HepG2 (cell line): ENCODE results near the gene GALNT5. TPM values are rescaled to one million over a fixed set of nuclear protein-coding genes. Genes with fewer than 3 reads are reported as not detected.

Experiments used
- ATAC-seq: fragments of 200-7000 bp; cut with Tn5 transposase; 3 replicates; pipeline ENCODE4 v1.9.1; 2020; ENCODE audit warnings: mild to moderate bottlenecking, moderate library complexity
- BruUV-seq: library from RNA; stranded (reverse); fragments of 400-500 nt; replicated peaks from 2 replicates; lab custom pipeline; 2021; lab: Mats Ljungman, UMichigan
- CTCF ChIA-PET: fragments of 300-600 bp; formaldehyde crosslinking; extraction: SDS; loops from one replicate; lab custom pipeline; 2021; ENCODE audit warnings: low total read pairs, inconsistent platforms, low intra/inter-chr PET ratio; lab: Yijun Ruan, JAX
- POLR2A ChIA-PET: fragments of 350-600 bp; sonication (Branson Sonifier 250); formaldehyde crosslinking; loops from one replicate; lab custom pipeline; 2020; ENCODE audit warnings: antibody characterized with exemption, inconsistent platforms; lab: Yijun Ruan, JAX
- DNase-seq: peaks from one replicate; pipeline ENCODE4 v3.0.0-alpha.2; 2015; ENCODE audit warnings: low spot score
- FAIRE-seq: peaks from 3 replicates; lab custom pipeline; 2011; peaks lifted over from hg19 to GRCh38; lab: Jason Lieb, UNC
- H2AFZ ChIP-seq: one replicate; pipeline ENCODE4 v1.6.1; 2011; ENCODE audit warnings: low read length, inconsistent platforms
- H3K27ac ChIP-seq: fragments of 300-600 bp; 3 replicates; pipeline ENCODE4 v1.8.0; 2011; ENCODE audit warnings: mixed run types, mild to moderate bottlenecking, mixed read lengths, low read length, inconsistent platforms; ENCODE audit not compliant: insufficient read depth; ENCODE audit errors: extremely low read length
- H3K27me3 ChIP-seq, 2 experiments: fragments of 200-600 bp in 1 of 2; 2 replicates in 1 of 2; 3 replicates in 1 of 2; pipeline versions ENCODE4 v1.6.0 to v1.8.0; 2011; ENCODE audit warnings: low read length in 2 of 2, mild to moderate bottlenecking in 2 of 2, moderate library complexity in 2 of 2, inconsistent platforms in 1 of 2; ENCODE audit not compliant: insufficient read depth in 2 of 2, control insufficient read depth in 1 of 2
- H3K36me3 ChIP-seq, 2 experiments: fragments of 200-600 bp in 1 of 2; replicated peaks in 1 of 2; 2 replicates in 1 of 2; 3 replicates in 1 of 2; pipeline versions ENCODE4 v1.5.1 to v1.8.0; 2011; ENCODE audit warnings: low read length in 2 of 2, inconsistent platforms in 1 of 2; ENCODE audit not compliant: insufficient read depth in 2 of 2, control insufficient read depth in 1 of 2
- H3K4me1 ChIP-seq: 2 replicates; pipeline ENCODE4 v1.5.1; 2012; ENCODE audit warnings: low read length, inconsistent platforms; ENCODE audit not compliant: insufficient read depth
- H3K4me2 ChIP-seq: 2 replicates; pipeline ENCODE4 v1.6.0; 2011; ENCODE audit warnings: low read depth, low read length, inconsistent platforms
- H3K4me3 ChIP-seq, 3 experiments: fragments of 200-600 bp in 1 of 3; sonication (generic), shearing (Covaris generic) in 1 of 3; replicated peaks in 1 of 3; 2 replicates each; pipeline ENCODE4 v1.5.1; 2011 to 2016; ENCODE audit warnings: low read length in 3 of 3, inconsistent platforms in 2 of 3, low read depth in 2 of 3, mild to moderate bottlenecking in 2 of 3, control low read depth in 1 of 3, mixed read lengths in 1 of 3; ENCODE audit not compliant: insufficient read depth in 1 of 3
- H3K79me2 ChIP-seq: one replicate; pipeline ENCODE4 v1.6.1; 2011; ENCODE audit warnings: low read length, inconsistent platforms; ENCODE audit not compliant: insufficient read depth
- H3K9ac ChIP-seq: 2 replicates; pipeline ENCODE4 v1.6.0; 2011; ENCODE audit warnings: mild to moderate bottlenecking, low read depth, low read length, inconsistent platforms; ENCODE audit not compliant: insufficient read depth
- H3K9me3 ChIP-seq: 2 replicates; pipeline ENCODE4 v1.5.1; 2012; ENCODE audit warnings: mild to moderate bottlenecking, low read length
- H4K20me1 ChIP-seq: 2 replicates; pipeline ENCODE4 v1.6.0; 2011; ENCODE audit warnings: inconsistent platforms, mild to moderate bottlenecking, low read length, moderate library complexity; ENCODE audit not compliant: insufficient read depth
- AGO1 ChIP-seq: fragments of 200-400 bp; formaldehyde crosslinking; IDR thresholded peaks from 2 replicates; pipeline ENCODE4 v1.6.1; 2017; ENCODE audit warnings: mild to moderate bottlenecking, low read depth, low read length, moderate library complexity; ENCODE audit not compliant: poor library complexity, severe bottlenecking
- CERS6 ChIP-seq: sonication (generic); formaldehyde crosslinking; IDR thresholded peaks from 2 replicates; pipeline ENCODE4 v1.5.0; 2020; ENCODE audit warnings: missing genetic modification reagents
- GFI1 ChIP-seq: sonication (generic); formaldehyde crosslinking; IDR thresholded peaks from 2 replicates; pipeline ENCODE4 v1.5.0; 2020; ENCODE audit warnings: missing genetic modification reagents, mild to moderate bottlenecking, borderline replicate concordance
- HINFP ChIP-seq: sonication (generic); formaldehyde crosslinking; IDR thresholded peaks from 2 replicates; pipeline ENCODE4 v1.4.0; 2020; ENCODE audit warnings: low read depth, mild to moderate bottlenecking, missing genetic modification reagents
- HMGA1 ChIP-seq: sonication (generic); formaldehyde crosslinking; conservative IDR thresholded peaks from 2 replicates; pipeline ENCODE4 v1.4.0; 2020; ENCODE audit warnings: missing genetic modification reagents
- HNF1A ChIP-seq, 2 experiments: sonication (generic) in 1 of 2; formaldehyde crosslinking in 1 of 2; IDR thresholded peaks; 2 replicates each; pipeline versions ENCODE4 v1.4.0 to v1.6.1; 2016 to 2020; ENCODE audit warnings: borderline replicate concordance in 1 of 2, low read depth in 1 of 2, mild to moderate bottlenecking in 1 of 2, missing genetic modification reagents in 1 of 2
- KLF16 ChIP-seq, 2 experiments: sonication (generic) in 1 of 2; formaldehyde crosslinking in 1 of 2; IDR thresholded peaks; 2 replicates each; pipeline versions ENCODE4 v1.6.1 to v1.8.0; 2016 to 2023; ENCODE audit warnings: missing genetic modification reagents in 2 of 2, missing compliant biosample characterization in 1 of 2
- PAXIP1 ChIP-seq: sonication (generic); formaldehyde crosslinking; conservative IDR thresholded peaks from 2 replicates; pipeline ENCODE4 v1.4.0; 2020; ENCODE audit warnings: mild to moderate bottlenecking, missing genetic modification reagents, moderate library complexity
- ZBTB21 ChIP-seq: sonication (generic); formaldehyde crosslinking; IDR thresholded peaks from 2 replicates; pipeline ENCODE4 v1.4.0; 2020; ENCODE audit warnings: missing genetic modification reagents
- ZFP62 ChIP-seq: sonication (generic); formaldehyde crosslinking; IDR thresholded peaks from 2 replicates; pipeline ENCODE4 v1.4.0; 2020; ENCODE audit warnings: missing genetic modification reagents
- WGBS: methylation state at CpG from one replicate; pipeline ENCODE4 v1.1.6; 2017; ENCODE audit warnings: low lambda C conversion rate; 5-methylcytosine and 5-hydroxymethylcytosine counted together
- in situ Hi-C: cut with HindIII; loops from 2 replicates; pipeline ENCODE4 v1.10.0; 2017; ENCODE audit warnings: low pct_unique_long_range_greater_than_20kb; ENCODE audit not compliant: extremely low pct_ligation_motif_present
- intact Hi-C: fragments of 100-400 bp; cut with micrococcal nuclease; formaldehyde crosslinking; loops from one replicate; pipeline ENCODE4 v1.10.0; 2022; ENCODE audit not compliant: unreplicated experiment
- polyA plus RNA-seq, 8 experiments: library from polyadenylated mRNA; depleted of rRNA in 3 of 8; stranded (reverse) in 7 of 8; unstranded in 1 of 8; fragments of >200 nt; fragmentation: Illumina TruSeq in 4 of 8; extraction: Trizol in 4 of 8; gene quantifications; 2 replicates each; pipeline versions ENCODE4 v1.2.1 to v1.2.3, GENCODE V29; 2011 to 2016; ENCODE audit warnings: low read depth in 4 of 8, missing spikeins in 1 of 8, mixed read lengths in 1 of 8; ENCODE audit not compliant: insufficient read depth in 1 of 8
- total RNA-seq, 5 experiments: library from RNA; depleted of rRNA; stranded (reverse); fragments of >200 nt; fragmentation: Illumina TruSeq; extraction: Trizol; gene quantifications; 2 replicates each; pipeline ENCODE4 v1.2.3, GENCODE V29; 2016; ENCODE audit warnings: low read depth in 1 of 5

The GALNT5 gene
- total and polyA plus RNA-seq, 2 of the 13 experiments (the other 11 are each of a cell fraction or from before 2014, with no cell fraction given): not detected

GRCh38 chr2:157290525-157290924 is 33.0 kb downstream of the GALNT5 start:
- FAIRE-seq: no peak
- no peaks in the 10 kb centered on the region for H3K4me1 ChIP-seq
- ChIA-PET POLR2A (no interaction called here), CTCF (no interaction called here)
- no peaks in the 10 kb centered on the region for H3K36me3 ChIP-seq
- no peak for DNase-seq
- 10% methylated on average over 2 of the region's 2 CpGs for WGBS
- H3K4me2 ChIP-seq: no peak overlapping the region
- H3K27ac ChIP-seq: no peak overlapping the region
- H4K20me1 ChIP-seq: no peaks in the 10 kb centered on the region
- in situ Hi-C loops: no loop called here
- H3K9ac ChIP-seq: no peak overlapping the region
- H3K9me3 ChIP-seq: no peaks in the 10 kb centered on the region
- intact Hi-C loops: no loop called here
- no peaks in the 10 kb centered on the region for H3K79me2 ChIP-seq
- no TSS peak for BruUV-seq
- H2AFZ ChIP-seq: no peak overlapping the region
- no peaks in the 10 kb centered on the region for H3K27me3 ChIP-seq
- H3K4me3 ChIP-seq: no peak overlapping the region
- no peak for ATAC-seq
- no peak for TF ChIP-seq ZBTB21
- TF ChIP-seq GFI1 (CRISPR knock-in tag): no peak
- no peak for TF ChIP-seq PAXIP1 (CRISPR knock-in tag)
- TF ChIP-seq HMGA1 (CRISPR knock-in tag): no peak
- TF ChIP-seq HINFP (CRISPR knock-in tag): no peak
- no peak for TF ChIP-seq KLF16 (CRISPR knock-in tag; IDR thresholded peaks at IDR 0.05)
- TF ChIP-seq ZFP62 (CRISPR knock-in tag): no peak
- TF ChIP-seq HNF1A (IDR thresholded peaks at IDR 0.05; ENCODE audit: low read depth): no peak
- TF ChIP-seq HNF1A (CRISPR knock-in tag; IDR thresholded peaks at IDR 0.05; ENCODE audit: borderline replicate concordance): no peak
- TF ChIP-seq CERS6: no peak
- TF ChIP-seq AGO1: no peak
- TF ChIP-seq, all 625 proteins: peak for 0
